Breast epithelium (tissue), 4 donors: ENCODE data around the gene CRYBA1. TPM values are rescaled to one million over a fixed set of nuclear protein-coding genes. Genes with fewer than 3 reads are reported as not detected.
"Not testable (repeated sequence)": the region's sequence is repeated elsewhere in the genome, so short reads cannot be mapped to it uniquely, and the experiment has no call there.

Experiments
- DNase-seq, 2 donors: peaks; one replicate each; pipeline ENCODE4 v3.0.0-alpha.2; 2019; ENCODE audit warnings: low spot score in 2 of 2
- H3K27ac ChIP-seq, 2 donors: fragments of 200-600 bp; sonication (generic) in 1 of 2; one replicate each; pipeline ENCODE4 v1.5.1; 2016 to 2019; ENCODE audit warnings: mild to moderate bottlenecking in 1 of 2
- H3K27me3 ChIP-seq, 2 donors: fragments of 200-600 bp; sonication (generic) in 1 of 2; one replicate each; pipeline versions ENCODE4 v1.5.1 to v1.6.0; 2017 to 2019; ENCODE audit warnings: control low read depth in 1 of 2, mild to moderate bottlenecking in 1 of 2
- H3K36me3 ChIP-seq: fragments of 200-600 bp; one replicate; pipeline ENCODE4 v1.5.1; 2019
- H3K4me1 ChIP-seq, 2 donors: fragments of 200-600 bp; sonication (generic); one replicate each; pipeline ENCODE4 v1.5.1; 2016 to 2019; ENCODE audit warnings: control low read depth in 1 of 2
- H3K4me3 ChIP-seq, 3 donors: fragments of 200-600 bp; sonication (generic); 1 replicate in 2 of 3; 2 replicates in 1 of 3; pipeline ENCODE4 v1.5.1; 2016 to 2019; ENCODE audit warnings: mild to moderate bottlenecking in 3 of 3, moderate library complexity in 2 of 3
- H3K9me3 ChIP-seq, 2 donors: fragments of 200-600 bp; sonication (generic) in 1 of 2; one replicate each; pipeline ENCODE4 v1.5.1; 2016 to 2019; ENCODE audit warnings: control low read depth in 1 of 2
- CTCF ChIP-seq, 3 donors: fragments of 450-650 bp; IDR thresholded peaks; one replicate each; pipeline ENCODE4 v1.5.1; 2016 to 2017; ENCODE audit warnings: antibody characterized with exemption in 3 of 3, mild to moderate bottlenecking in 3 of 3, moderate library complexity in 3 of 3
- POLR2A ChIP-seq: fragments of 450-650 bp; IDR thresholded peaks from one replicate; pipeline ENCODE4 v1.6.1; 2016; ENCODE audit warnings: antibody characterized with exemption, mild to moderate bottlenecking, moderate library complexity
- POLR2AphosphoS5 ChIP-seq, 3 donors: sonication (generic); formaldehyde crosslinking; IDR thresholded peaks; one replicate each; pipeline ENCODE4 v1.6.1; 2017; ENCODE audit warnings: antibody characterized with exemption in 3 of 3
- intact Hi-C: fragments of 100-400 bp; cut with DNase I; formaldehyde crosslinking; loops from one replicate; pipeline ENCODE4 v1.15.1; 2023; ENCODE audit warnings: low total_unique reads
- total RNA-seq, 3 donors: library from RNA; depleted of rRNA; stranded (reverse); fragments of >200 nt; gene quantifications; one replicate each; pipeline ENCODE4 v1.1.0, GENCODE V29; 2016

Gene CRYBA1
- total RNA-seq, 3 donors from 2014 or later, result not detected

- Histone ChIP-seq H3K9me3 (no peaks in the 10 kb centered on the region), H3K4me3 (no peak overlapping the region), H3K27me3 (no peaks in the 10 kb centered on the region), H3K27ac (no peak overlapping the region), H3K4me1 (no peaks in the 10 kb centered on the region), H3K36me3 (no peaks in the 10 kb centered on the region)
- intact Hi-C loops, result no loop called here
- TF ChIP-seq CTCF (IDR thresholded peaks at IDR 0.05) (no peak), POLR2A (no peak), POLR2AphosphoS5 (IDR thresholded peaks at IDR 0.05) (no peak)
- no peak for DNase-seq
Measured at GRCh38 chr17:29225396-29225795, 21.3 kb upstream of the CRYBA1 start.

GRCh38 chr17:29233301-29233700, 13.4 kb upstream of the CRYBA1 start:
- DNase-seq, result no peak
- no peaks in the 10 kb centered on the region for H3K27me3 ChIP-seq
- H3K36me3 ChIP-seq, result no peaks in the 10 kb centered on the region
- no peaks in the 10 kb centered on the region for H3K4me1 ChIP-seq
- H3K27ac ChIP-seq, result no peak overlapping the region
- H3K4me3 ChIP-seq, result no peak overlapping the region
- intact Hi-C loops, result no loop called here
- TF ChIP-seq POLR2A (no peak), POLR2AphosphoS5 (IDR thresholded peaks at IDR 0.05) (no peak), CTCF (IDR thresholded peaks at IDR 0.05) (no peak)
- no peaks in the 10 kb centered on the region for H3K9me3 ChIP-seq

GRCh38 chr17:29234972-29235371, 11.7 kb upstream of the CRYBA1 start:
- H3K4me3 ChIP-seq, intact Hi-C loops, H3K4me1 ChIP-seq, DNase-seq, H3K9me3 ChIP-seq, H3K36me3 ChIP-seq, H3K27me3 ChIP-seq, H3K27ac ChIP-seq: not testable (repeated sequence)

- Histone ChIP-seq H3K4me3 (no peak overlapping the region), H3K36me3 (no peaks in the 10 kb centered on the region), H3K27me3 (no peaks in the 10 kb centered on the region), H3K27ac (no peak overlapping the region), H3K4me1 (no peaks in the 10 kb centered on the region), H3K9me3 (no peaks in the 10 kb centered on the region)
- intact Hi-C loops, result no loop called here
- DNase-seq, result no peak
- TF ChIP-seq POLR2AphosphoS5 (IDR thresholded peaks at IDR 0.05) (no peak), CTCF (IDR thresholded peaks at IDR 0.05) (no peak), POLR2A (no peak)
Measured at GRCh38 chr17:29235904-29236303, 10.8 kb upstream of the CRYBA1 start.

GRCh38 chr17:29237476-29238132, 9.1 kb upstream of the CRYBA1 start:
- H3K27ac ChIP-seq, result no peak overlapping the region
- TF ChIP-seq POLR2AphosphoS5 (IDR thresholded peaks at IDR 0.05), result no peak
- TF ChIP-seq POLR2A, result no peak
- no peak for TF ChIP-seq CTCF (IDR thresholded peaks at IDR 0.05)
- no peak for DNase-seq

More at GRCh38 chr17:29237476-29238132, 9.1 kb upstream of the CRYBA1 start:
- Histone ChIP-seq H3K27me3 (no peaks in the 10 kb centered on the region), H3K4me3 (no peak overlapping the region), H3K9me3 (no peaks in the 10 kb centered on the region), H3K36me3 (no peaks in the 10 kb centered on the region), H3K4me1 (no peaks in the 10 kb centered on the region)
- intact Hi-C loops, result no loop called here
